Esophagus squamous epithelium (tissue), 5 donors: ENCODE data around the gene AADAT. TPM values are rescaled to one million over a fixed set of nuclear protein-coding genes. Genes with fewer than 3 reads are reported as not detected.

Experiments
- DNase-seq: peaks from one replicate; lab custom pipeline; 2025; lab: John Stamatoyannopoulos, UW
- H3K27ac ChIP-seq, 4 donors: fragments of 200-600 bp; sonication (generic); one replicate each; pipeline ENCODE4 v1.5.1; 2016 to 2019; ENCODE audit warnings: mild to moderate bottlenecking in 1 of 4
- H3K27me3 ChIP-seq, 4 donors: fragments of 200-600 bp; sonication (generic); 1 replicate in 3 of 4; 2 replicates in 1 of 4; pipeline versions ENCODE4 v1.5.1 to v1.6.0; 2017 to 2021; ENCODE audit warnings: antibody characterized with exemption in 1 of 4
- H3K36me3 ChIP-seq, 3 donors: fragments of 200-600 bp; sonication (generic); one replicate each; pipeline ENCODE4 v1.5.1; 2016 to 2019
- H3K4me1 ChIP-seq, 3 donors: fragments of 200-600 bp; sonication (generic); one replicate each; pipeline ENCODE4 v1.5.1; 2017 to 2019
- H3K4me3 ChIP-seq, 4 donors: fragments of 200-600 bp; sonication (generic); 1 replicate in 3 of 4; 2 replicates in 1 of 4; pipeline ENCODE4 v1.5.1; 2016 to 2019; ENCODE audit warnings: mild to moderate bottlenecking in 2 of 4, moderate library complexity in 1 of 4
- H3K9me3 ChIP-seq, 3 donors: fragments of 200-600 bp; sonication (generic); one replicate each; pipeline ENCODE4 v1.5.1; 2016 to 2019
- CTCF ChIP-seq, 6 experiments: fragments of 450-650 bp in 4 of 6; fragments of 200-600 bp in 2 of 6; sonication (generic) in 2 of 6; IDR thresholded peaks; one replicate each; pipeline ENCODE4 v1.5.1; 2016 to 2019; ENCODE audit warnings: antibody characterized with exemption in 6 of 6, mild to moderate bottlenecking in 4 of 6, moderate library complexity in 4 of 6
- POLR2A ChIP-seq, 4 donors: fragments of 450-650 bp; IDR thresholded peaks; one replicate each; pipeline ENCODE4 v1.6.1; 2017; ENCODE audit warnings: antibody characterized with exemption in 4 of 4, mild to moderate bottlenecking in 4 of 4, moderate library complexity in 3 of 4
- WGBS, 2 donors: methylation state at CpG; one replicate each; pipeline ENCODE4 v1.1.5; 2018; 5-methylcytosine and 5-hydroxymethylcytosine counted together
- intact Hi-C: fragments of 100-400 bp; cut with DNase I; formaldehyde crosslinking; loops from one replicate; pipeline ENCODE4 v1.15.0; 2022
- total RNA-seq, 4 donors: library from RNA; depleted of rRNA; stranded (reverse); fragments of >200 nt; gene quantifications; one replicate each; pipeline ENCODE4 v1.1.0, GENCODE V29; 2016
- donor health status: DM: yes; HTN: yes; CAD: no.

Gene AADAT
- total RNA-seq, 4 donors from 2014 or later = 1.1 to 4.4 (median 2.2) TPM

- no peak for DNase-seq
- Histone ChIP-seq H3K9me3 (no peaks in the 10 kb centered on the region), H3K4me3 (no peak overlapping the region), H3K27ac (no peak overlapping the region), H3K4me1 (no peaks in the 10 kb centered on the region), H3K27me3 (no peaks in the 10 kb centered on the region), H3K36me3 (peaks cover 0 to 4% (median 0%) of the 10 kb centered on the region in 3 donors)
- intact Hi-C loops = no loop called here
- TF ChIP-seq CTCF (IDR thresholded peaks at IDR 0.05) (no peak), POLR2A (IDR thresholded peaks at IDR 0.05) (no peak)
- WGBS, 2 donors = 67 to 72% methylated on average over 2 of the region's 2 CpGs
Observed at GRCh38 chr4:170058826-170059225, 30.9 kb downstream of the AADAT start.

GRCh38 chr4:170057866-170058265 is 31.9 kb downstream of the AADAT start:
- TF ChIP-seq POLR2A (IDR thresholded peaks at IDR 0.05) = no peak
- no peak for TF ChIP-seq CTCF (IDR thresholded peaks at IDR 0.05)
- H3K4me3 ChIP-seq = no peak overlapping the region
- no peak for DNase-seq
- H3K4me1 ChIP-seq = no peaks in the 10 kb centered on the region
- no peaks in the 10 kb centered on the region for H3K9me3 ChIP-seq
- H3K27me3 ChIP-seq = no peaks in the 10 kb centered on the region
- peaks cover 0 to 4% (median 0%) of the 10 kb centered on the region in 3 donors for H3K36me3 ChIP-seq
- WGBS, 2 donors = 64 to 65% methylated on average over 3 to 4 of the region's 4 CpGs
- intact Hi-C loops = no loop called here
- H3K27ac ChIP-seq = no peak overlapping the region

GRCh38 chr4:170052919-170053318 is 36.8 kb downstream of the AADAT start:
- Histone ChIP-seq H3K27ac (no peak overlapping the region), H3K27me3 (peaks cover 0 to 7% (median 0%) of the 10 kb centered on the region in 4 donors), H3K4me1 (no peaks in the 10 kb centered on the region), H3K9me3 (no peaks in the 10 kb centered on the region), H3K4me3 (no peak overlapping the region), H3K36me3 (no peaks in the 10 kb centered on the region)
- no peak for DNase-seq
- TF ChIP-seq POLR2A (IDR thresholded peaks at IDR 0.05) (no peak), CTCF (IDR thresholded peaks at IDR 0.05) (no peak)
- WGBS, 2 donors = 85 to 87% methylated on average over 5 of the region's 5 CpGs
- intact Hi-C loops = loop anchor here (5.0 kb wide), 1 partner anchor 246 kb away; no protein-coding TSS in a partner anchor

- H3K27me3 ChIP-seq = peaks cover 0 to 7% (median 0%) of the 10 kb centered on the region in 4 donors
- H3K4me1 ChIP-seq = no peaks in the 10 kb centered on the region
- WGBS, 2 donors = 82 to 83% methylated on average over 2 of the region's 2 CpGs
- intact Hi-C loops = loop anchor here (5.0 kb wide), 1 partner anchor 244 kb away; no protein-coding TSS in a partner anchor
- H3K9me3 ChIP-seq = no peaks in the 10 kb centered on the region
- no peaks in the 10 kb centered on the region for H3K36me3 ChIP-seq
- DNase-seq = no peak
- no peak for TF ChIP-seq POLR2A (IDR thresholded peaks at IDR 0.05)
- no peak for TF ChIP-seq CTCF (IDR thresholded peaks at IDR 0.05)
- no peak overlapping the region for H3K4me3 ChIP-seq
- no peak overlapping the region for H3K27ac ChIP-seq
Observed at GRCh38 chr4:170051402-170051801, 38.4 kb downstream of the AADAT start.

- Histone ChIP-seq H3K4me1 (no peaks in the 10 kb centered on the region), H3K4me3 (no peak overlapping the region), H3K27me3 (peaks cover 0 to 7% (median 0%) of the 10 kb centered on the region in 4 donors), H3K9me3 (no peaks in the 10 kb centered on the region), H3K36me3 (no peaks in the 10 kb centered on the region), H3K27ac (no peak overlapping the region)
- TF ChIP-seq POLR2A (IDR thresholded peaks at IDR 0.05) = no peak
- TF ChIP-seq CTCF (IDR thresholded peaks at IDR 0.05) = no peak
- intact Hi-C loops = loop anchor here (5.0 kb wide), 1 partner anchor 242 kb away; no protein-coding TSS in a partner anchor
- WGBS, 2 donors = 60 to 70% methylated on average over 6 of the region's 6 CpGs
- no peak for DNase-seq
Observed at GRCh38 chr4:170049766-170050165, 40.0 kb downstream of the AADAT start.
